ENCODE measurements around the gene PDGFB. TPM values are rescaled to one million over a fixed set of nuclear protein-coding genes. Genes with fewer than 3 reads are reported as not detected.

The PDGFB gene
- total and polyA plus RNA-seq, 2 donors (not counting 1 experiment from before 2014, with no cell fraction given): 0.04 TPM; not detected in 1

- no peaks in the 10 kb centered on the region for H3K9me3 Mint-ChIP-seq (ENCODE audit: insufficient read depth)
- Histone ChIP-seq H3K4me2 (replicated peaks; ENCODE audit: low read depth, low read length, poor library complexity, severe bottlenecking) (no peak overlapping the region), H3K4me3 (ENCODE audit: control extremely low read depth in 1 of 5, extremely low read depth in 1 of 5, insufficient read depth in 1 of 5, low read depth in 2 of 5, low read length in 4 of 5) (no peak overlapping the region), H3K9me3 (ENCODE audit: control extremely low read depth in 1 of 3, control insufficient read depth in 2 of 3, insufficient read depth in 1 of 3, low read length in 2 of 3) (peaks cover 0 to 19% (median 0%) of the 10 kb centered on the region in 3 donors), H3K9ac (ENCODE audit: low read length) (no peak overlapping the region), H3K27ac (ENCODE audit: low read length in 2 of 2) (no peak overlapping the region), H3K36me3 (replicated peaks in 1 of 2; ENCODE audit: control extremely low read depth in 1 of 2, control insufficient read depth in 1 of 2, extremely low read depth in 1 of 2, insufficient read depth in 2 of 2, low read length in 1 of 2) (no peaks in the 10 kb centered on the region), H4K20me1 (ENCODE audit: control insufficient read depth, insufficient read depth, low read length, poor library complexity, severe bottlenecking) (no peaks in the 10 kb centered on the region), H2AFZ (ENCODE audit: insufficient read depth, low read depth, low read length, poor library complexity, severe bottlenecking) (no peak overlapping the region), H3K79me2 (ENCODE audit: control insufficient read depth, insufficient read depth, low read length) (no peaks in the 10 kb centered on the region), H3K4me1 (ENCODE audit: control insufficient read depth in 2 of 2, insufficient read depth in 2 of 2, low read length in 2 of 2) (peaks cover 24 to 33% of the 10 kb centered on the region in 2 donors), H3K27me3 (replicated peaks in 1 of 4; ENCODE audit: control extremely low read depth in 1 of 4, control insufficient read depth in 3 of 4, insufficient read depth in 4 of 4, low read length in 3 of 4) (peaks cover 0 to 85% (median 43%) of the 10 kb centered on the region in 4 experiments)
- CTCF ChIA-PET: interaction anchor here (0.7 kb wide), 1 partner anchor 284 kb away, joined by 3 read pairs; no protein-coding TSS in a partner anchor
- POLR2A ChIA-PET: no interaction called here
- 80% methylated on average over 6 of the region's 10 CpGs for WGBS (ENCODE audit: insufficient coverage)
- H3K27me3 Mint-ChIP-seq: peaks cover 68% of the 10 kb centered on the region
- TF ChIP-seq EZH2 (IDR thresholded peaks at IDR 0.05; ENCODE audit: borderline replicate concordance, insufficient read depth, low read depth, low read length, poor library complexity, severe bottlenecking) (no peak), CTCF (IDR thresholded peaks at IDR 0.05) (no peak)
- H3K27ac Mint-ChIP-seq: no peak overlapping the region
- H3K4me1 Mint-ChIP-seq: peaks cover 17% of the 10 kb centered on the region
- ATAC-seq (ENCODE audit: low read depth) (no peak), DNase-seq (no peak)
- no peak overlapping the region for H3K4me3 Mint-ChIP-seq
- intact Hi-C loops (cut with micrococcal nuclease): no loop called here
These were observed 2.0 kb upstream of the PDGFB start for GRCh38 chr22:39246690-39247332.

GRCh38 chr22:39246217-39246616 lies 1.4 kb upstream of the PDGFB start:
- Histone ChIP-seq H2AFZ (ENCODE audit: insufficient read depth, low read depth, low read length, poor library complexity, severe bottlenecking) (no peak overlapping the region), H3K27ac (ENCODE audit: low read length in 2 of 2) (no peak overlapping the region), H4K20me1 (ENCODE audit: control insufficient read depth, insufficient read depth, low read length, poor library complexity, severe bottlenecking) (no peaks in the 10 kb centered on the region), H3K9ac (ENCODE audit: low read length) (no peak overlapping the region), H3K36me3 (replicated peaks in 1 of 2; ENCODE audit: control extremely low read depth in 1 of 2, control insufficient read depth in 1 of 2, extremely low read depth in 1 of 2, insufficient read depth in 2 of 2, low read length in 1 of 2) (no peaks in the 10 kb centered on the region), H3K79me2 (ENCODE audit: control insufficient read depth, insufficient read depth, low read length) (no peaks in the 10 kb centered on the region), H3K9me3 (ENCODE audit: control extremely low read depth in 1 of 3, control insufficient read depth in 2 of 3, insufficient read depth in 1 of 3, low read length in 2 of 3) (peaks cover 0 to 25% (median 0%) of the 10 kb centered on the region in 3 donors), H3K27me3 (replicated peaks in 1 of 4; ENCODE audit: control extremely low read depth in 1 of 4, control insufficient read depth in 3 of 4, insufficient read depth in 4 of 4, low read length in 3 of 4) (peaks cover 0 to 85% (median 43%) of the 10 kb centered on the region in 4 experiments), H3K4me1 (ENCODE audit: control insufficient read depth in 2 of 2, insufficient read depth in 2 of 2, low read length in 2 of 2) (peaks cover 30 to 39% of the 10 kb centered on the region in 2 donors), H3K4me2 (replicated peaks; ENCODE audit: low read depth, low read length, poor library complexity, severe bottlenecking) (no peak overlapping the region), H3K4me3 (ENCODE audit: control extremely low read depth in 1 of 5, extremely low read depth in 1 of 5, insufficient read depth in 1 of 5, low read depth in 2 of 5, low read length in 4 of 5) (no peak overlapping the region)
- Mint-ChIP-seq H3K27me3 (peaks cover 68% of the 10 kb centered on the region), H3K4me3 (no peak overlapping the region), H3K9me3 (ENCODE audit: insufficient read depth) (no peaks in the 10 kb centered on the region), H3K27ac (no peak overlapping the region), H3K4me1 (peaks cover 23% of the 10 kb centered on the region)
- 60% methylated on average over 1 of the region's 3 CpGs for WGBS (ENCODE audit: insufficient coverage)
- intact Hi-C loops (cut with micrococcal nuclease): no loop called here
- no peak for ATAC-seq (ENCODE audit: low read depth)
- CTCF ChIA-PET: interaction anchor here (0.7 kb wide), 1 partner anchor 284 kb away, joined by 3 read pairs; no protein-coding TSS in a partner anchor
- POLR2A ChIA-PET: no interaction called here
- TF ChIP-seq CTCF (IDR thresholded peaks at IDR 0.05): no peak
- no peak for TF ChIP-seq EZH2 (IDR thresholded peaks at IDR 0.05; ENCODE audit: borderline replicate concordance, insufficient read depth, low read depth, low read length, poor library complexity, severe bottlenecking)
- DNase-seq: no peak

Data from B cell (primary cell).